Smooth muscle cell (in vitro differentiated cells): ENCODE results near the gene CLIP1. TPM values are rescaled to one million over a fixed set of nuclear protein-coding genes. Genes with fewer than 3 reads are reported as not detected.
"Not testable (repeated sequence)": the region's sequence is repeated elsewhere in the genome, so short reads cannot be mapped to it uniquely, and the experiment has no call there.

Source experiments
- DNase-seq: peaks from one replicate; lab custom pipeline; 2025; ENCODE audit not compliant: unreplicated experiment; lab: John Stamatoyannopoulos, UW
- H2AFZ ChIP-seq: fragments of 200-600 bp; sonication (generic); 2 replicates; pipeline ENCODE4 v1.6.0; 2016; ENCODE audit warnings: antibody characterized with exemption, low read depth, mild to moderate bottlenecking
- H3F3A ChIP-seq: fragments of 200-600 bp; sonication (generic); 2 replicates; pipeline ENCODE4 v1.6.0; 2017; ENCODE audit warnings: antibody characterized with exemption, low read depth
- H3K27ac ChIP-seq: fragments of 200-600 bp; sonication (generic); 2 replicates; pipeline ENCODE4 v1.5.1; 2016; ENCODE audit warnings: low read depth, mild to moderate bottlenecking
- H3K27me3 ChIP-seq: fragments of 200-600 bp; sonication (generic); 2 replicates; pipeline ENCODE4 v1.6.1; 2016; ENCODE audit warnings: low read depth, mild to moderate bottlenecking
- H3K36me3 ChIP-seq: fragments of 200-600 bp; sonication (generic); 2 replicates; pipeline ENCODE4 v1.5.1; 2016; ENCODE audit warnings: low read depth
- H3K4me1 ChIP-seq: fragments of 200-600 bp; sonication (generic); 2 replicates; pipeline ENCODE4 v1.5.1; 2016; ENCODE audit warnings: low read depth
- H3K4me2 ChIP-seq: fragments of 200-600 bp; sonication (generic); 2 replicates; pipeline ENCODE4 v1.6.0; 2016; ENCODE audit warnings: mild to moderate bottlenecking
- H3K4me3 ChIP-seq: fragments of 200-600 bp; sonication (generic); 2 replicates; pipeline ENCODE4 v1.5.1; 2016; ENCODE audit warnings: mild to moderate bottlenecking
- H3K79me2 ChIP-seq: fragments of 200-600 bp; sonication (generic); 2 replicates; pipeline ENCODE4 v1.6.0; 2016; ENCODE audit warnings: low read depth, mild to moderate bottlenecking
- H3K9ac ChIP-seq: fragments of 200-600 bp; sonication (generic); 2 replicates; pipeline ENCODE4 v1.6.0; 2016; ENCODE audit warnings: low read depth
- H3K9me3 ChIP-seq: fragments of 200-600 bp; sonication (generic); replicated peaks from 2 replicates; pipeline ENCODE4 v1.5.1; 2016; ENCODE audit warnings: low read depth
- H4K20me1 ChIP-seq: fragments of 200-600 bp; sonication (generic); 2 replicates; pipeline ENCODE4 v1.6.0; 2016; ENCODE audit warnings: low read depth
- CTCF ChIP-seq: fragments of 200-600 bp; sonication (generic); IDR thresholded peaks from 2 replicates; pipeline ENCODE4 v1.5.1; 2017; ENCODE audit warnings: borderline replicate concordance, mild to moderate bottlenecking, antibody characterized with exemption; ENCODE audit not compliant: insufficient read depth, poor library complexity, severe bottlenecking
- WGBS: methylation state at CpG from one replicate; pipeline ENCODE4 v1.1.7; 2016; ENCODE audit warnings: low lambda C conversion rate; 5-methylcytosine and 5-hydroxymethylcytosine counted together
- polyA plus RNA-seq: library from polyadenylated mRNA; unstranded; fragments of >200 nt; fragmentation: Nextera tagmentation; extraction: Ambion mirVana; gene quantifications from 2 replicates; pipeline ENCODE4 v1.2.1, GENCODE V29; 2016
- total RNA-seq: library from RNA; depleted of rRNA; stranded (reverse); fragments of >200 nt; gene quantifications from 2 replicates; pipeline ENCODE4 v1.2.3, GENCODE V29; 2014

CLIP1 gene
- total RNA-seq (40.4 and 42.2 TPM in 2 replicates), polyA plus RNA-seq (15.3 and 24.0 TPM in 2 replicates)

- Histone ChIP-seq H3K9me3 (no peaks in the 10 kb centered on the region), H3K9ac (peak within 1 kb of the TSS; percentile 95), H3K36me3 (no peaks in the 10 kb centered on the region), H3K4me2 (peak within 1 kb of the TSS; percentile 96), H3K79me2 (peaks cover 48% of the 10 kb centered on the region), H3F3A (peaks cover 6% of the 10 kb centered on the region), H3K4me3 (peak within 1 kb of the TSS; percentile 99), H3K27me3 (no peaks in the 10 kb centered on the region), H3K4me1 (no peaks in the 10 kb centered on the region), H3K27ac (peak within 1 kb of the TSS; percentile 94), H4K20me1 (peaks cover 39% of the 10 kb centered on the region), H2AFZ (peak within 1 kb of the TSS; percentile 96)
- peak; percentile 53 for DNase-seq
- no peak for TF ChIP-seq CTCF
- under 1% methylated on average over 53 of the region's 118 CpGs for WGBS
These were observed at the start of gene CLIP1 for GRCh38 chr12:122421821-122422729. CLIP1 (minus strand) TSS chr12:122422669; CDS start chr12:122380452, 42,217 bp downstream.

GRCh38 chr12:122471324-122472226, 49.1 kb upstream of the CLIP1 start:
- peak overlapping the region; percentile 67 for H3K27ac ChIP-seq
- no peak overlapping the region for H3K4me3 ChIP-seq
- no peaks in the 10 kb centered on the region for H3K27me3 ChIP-seq
- peak overlapping the region; percentile 57 for H3K4me2 ChIP-seq
- no peaks in the 10 kb centered on the region for H3K4me1 ChIP-seq
- H2AFZ ChIP-seq, result no peak overlapping the region
- H3K36me3 ChIP-seq, result no peaks in the 10 kb centered on the region
- peak; percentile 76 for TF ChIP-seq CTCF
- peak overlapping the region; percentile 42 for H3K9ac ChIP-seq
- H3K79me2 ChIP-seq, result no peaks in the 10 kb centered on the region
- H3K9me3 ChIP-seq, result no peaks in the 10 kb centered on the region
- no peaks in the 10 kb centered on the region for H4K20me1 ChIP-seq
- no peak for DNase-seq
- 59% methylated on average over 3 of the region's 3 CpGs for WGBS
- H3F3A ChIP-seq, result no peaks in the 10 kb centered on the region

GRCh38 chr12:122470576-122470975, 48.1 kb upstream of the CLIP1 start:
- H3K4me2 ChIP-seq, H3K4me3 ChIP-seq, H3K27me3 ChIP-seq, H3K79me2 ChIP-seq, H3K9ac ChIP-seq, H3K36me3 ChIP-seq, H4K20me1 ChIP-seq, H2AFZ ChIP-seq, H3K9me3 ChIP-seq, DNase-seq, H3F3A ChIP-seq, H3K4me1 ChIP-seq: not testable (repeated sequence)
- peak overlapping the region; percentile 67 for H3K27ac ChIP-seq
- WGBS, result 99% methylated on average over 7 of the region's 7 CpGs

DNA sequence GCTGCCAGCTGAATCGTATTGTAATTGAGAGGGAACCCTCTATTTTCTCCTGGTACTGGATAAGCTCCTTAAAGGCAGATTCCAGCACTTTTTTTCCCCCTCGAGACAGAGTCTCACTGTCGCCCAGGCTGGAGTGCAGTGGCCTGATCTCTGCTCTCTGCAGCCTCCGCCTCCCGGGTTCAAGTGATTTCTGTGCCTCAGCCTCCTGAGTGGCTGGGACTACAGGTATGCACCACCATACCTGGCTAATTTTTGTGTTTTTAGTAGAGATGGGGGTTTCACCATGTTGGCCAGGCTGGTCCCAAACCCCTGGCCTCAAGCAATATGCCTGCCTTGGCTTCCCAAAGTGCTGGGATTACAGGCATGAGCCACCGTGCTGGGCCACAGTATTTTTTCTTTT, 47.4 kb upstream of the CLIP1 start:
- H3F3A ChIP-seq, H3K27ac ChIP-seq, H2AFZ ChIP-seq, DNase-seq, H3K36me3 ChIP-seq, H3K9me3 ChIP-seq, H3K4me1 ChIP-seq, H4K20me1 ChIP-seq, H3K4me2 ChIP-seq, H3K9ac ChIP-seq, H3K79me2 ChIP-seq, H3K27me3 ChIP-seq, H3K4me3 ChIP-seq: not testable (repeated sequence)
- WGBS, result 95% methylated on average over 6 of the region's 6 CpGs
